Activated gamma-delta T cell treated with anti-CD3 and anti-CD28 coated beads, Interleukin-2, amount 50 U/mL, for 16 hours (primary cell): Measurements from ENCODE around the gene ATG7.

ENCODE experiments used
- DNase-seq: peaks from one replicate; pipeline ENCODE4 v3.0.0-alpha.2; 2020; ENCODE audit warnings: low read depth

ATG7 gene

GRCh38 chr3:11555881-11556633 lies 283.9 kb downstream of the ATG7 start:
- no peak for DNase-seq

GRCh38 chr3:11556851-11557644 lies 284.9 kb downstream of the ATG7 start:
- DNase-seq: no peak

DNA sequence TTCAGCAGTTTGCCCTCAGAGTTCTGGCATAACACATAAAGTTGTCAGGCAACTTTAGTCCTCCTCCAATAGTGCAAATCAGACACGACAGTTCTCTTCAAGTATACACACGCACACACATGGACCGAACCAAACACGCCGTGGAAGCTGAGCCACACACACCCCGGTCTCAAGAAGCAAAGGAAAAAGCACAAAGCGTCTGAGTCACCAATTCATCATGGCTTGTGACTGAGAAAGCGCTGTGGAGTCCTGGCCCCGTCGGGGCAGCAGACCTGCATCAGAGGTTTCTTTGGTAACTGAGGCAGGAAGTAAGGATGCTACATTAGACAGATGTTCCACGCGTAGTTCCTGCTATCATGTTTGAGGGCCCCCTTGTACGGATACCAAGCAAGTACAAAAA lies 285.8 kb downstream of the ATG7 start:
- DNase-seq: no peak

- no peak for DNase-seq
Observed at GRCh38 chr3:11558411-11558903, 286.3 kb downstream of the ATG7 start.

DNA sequence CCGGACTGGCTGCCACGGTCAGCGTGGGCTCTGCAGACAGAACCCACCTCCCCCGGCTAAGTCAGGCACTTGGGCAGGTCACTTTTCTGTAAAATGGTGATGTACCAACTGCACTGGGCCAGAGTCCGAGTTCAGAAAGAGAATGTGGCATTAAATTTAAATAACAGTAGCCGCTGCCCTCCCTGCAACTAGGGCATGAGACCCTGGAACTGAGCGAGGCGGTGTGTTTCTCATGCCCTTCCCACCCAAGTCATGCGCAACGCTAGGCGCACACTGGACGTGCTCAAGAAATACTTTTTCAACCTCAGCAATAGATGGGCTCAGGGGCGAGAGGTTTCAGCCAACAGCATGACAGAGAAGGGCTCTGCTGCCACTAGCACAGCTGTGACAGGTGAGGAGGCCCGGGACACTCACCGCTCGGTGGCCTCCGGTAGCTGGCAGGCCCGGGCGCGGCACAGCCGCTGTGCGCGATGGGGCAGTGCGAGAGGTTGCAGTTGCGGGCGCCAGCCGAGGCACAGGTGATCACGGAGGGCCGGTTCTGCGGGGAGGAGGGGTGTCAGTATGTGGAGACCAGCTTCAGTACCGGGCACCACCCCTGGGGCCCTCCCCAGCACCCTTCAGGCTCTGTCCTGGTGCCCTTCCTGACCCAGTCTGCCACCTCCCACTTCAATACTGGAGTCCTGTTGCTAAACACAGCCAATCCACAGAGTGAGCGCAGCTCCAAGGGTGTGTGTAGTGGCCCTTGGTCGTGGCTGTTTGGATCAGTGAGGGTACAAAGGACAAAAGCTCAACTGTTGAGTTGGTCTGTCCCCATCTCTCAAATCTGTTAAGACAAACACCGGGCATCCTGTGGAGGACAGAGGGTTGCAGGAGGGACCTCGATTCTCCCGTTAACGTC lies 287.0 kb downstream of the ATG7 start:
- no peak for DNase-seq

- DNase-seq: no peak
Observed at GRCh38 chr3:11559816-11560633, 287.8 kb downstream of the ATG7 start.

DNA sequence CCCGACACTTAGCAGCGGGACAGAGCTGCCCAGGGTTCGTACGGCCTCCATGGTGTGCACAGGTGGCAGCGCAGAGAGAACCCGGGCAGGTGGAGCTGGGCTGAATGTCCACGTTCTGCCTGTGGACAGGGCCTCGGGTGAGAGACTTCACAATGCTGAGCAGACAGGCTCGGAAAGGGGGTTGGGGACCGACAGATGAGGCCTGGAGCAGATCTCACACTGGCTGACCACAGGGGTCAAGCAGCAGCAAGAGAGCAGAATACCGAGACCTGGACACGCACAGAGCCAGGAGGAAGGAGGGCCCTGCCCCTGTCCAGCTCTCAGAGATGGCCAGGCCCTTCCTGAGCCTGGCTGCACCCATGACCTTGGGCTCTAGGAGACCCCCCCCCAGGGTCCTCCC lies 288.5 kb downstream of the ATG7 start:
- DNase-seq: no peak

DNA sequence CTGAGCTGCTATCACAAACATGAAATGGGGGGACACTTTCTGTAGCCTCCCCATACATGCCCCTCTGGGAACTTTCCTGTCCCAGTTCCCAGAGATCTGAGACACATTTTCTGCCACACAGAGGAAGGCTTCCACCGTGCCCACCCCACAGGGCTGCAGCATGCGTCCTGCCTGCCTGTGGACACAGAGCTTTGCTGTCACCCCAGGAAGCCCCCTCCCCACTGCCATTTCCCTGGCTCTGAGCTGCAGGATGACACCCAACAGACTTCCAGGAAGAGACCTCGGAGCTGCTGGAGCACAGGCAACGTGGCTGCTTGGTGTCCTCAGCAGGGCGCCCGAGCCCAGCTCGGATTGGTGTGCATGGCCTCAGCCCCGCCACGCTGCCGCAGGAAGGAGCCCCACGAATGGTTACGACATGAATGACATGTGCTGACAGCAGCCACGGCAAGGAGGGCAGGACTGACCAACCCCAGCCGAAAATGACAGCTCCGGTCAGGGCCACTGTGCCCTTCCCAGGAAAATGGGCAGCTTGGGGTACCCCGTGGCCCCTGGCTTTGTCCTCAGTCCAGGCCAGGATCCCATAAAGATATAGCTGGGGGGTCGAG lies 290.2 kb downstream of the ATG7 start:
- DNase-seq: no peak

GRCh38 chr3:11563159-11563864 lies 291.1 kb downstream of the ATG7 start:
- no peak for DNase-seq

DNA sequence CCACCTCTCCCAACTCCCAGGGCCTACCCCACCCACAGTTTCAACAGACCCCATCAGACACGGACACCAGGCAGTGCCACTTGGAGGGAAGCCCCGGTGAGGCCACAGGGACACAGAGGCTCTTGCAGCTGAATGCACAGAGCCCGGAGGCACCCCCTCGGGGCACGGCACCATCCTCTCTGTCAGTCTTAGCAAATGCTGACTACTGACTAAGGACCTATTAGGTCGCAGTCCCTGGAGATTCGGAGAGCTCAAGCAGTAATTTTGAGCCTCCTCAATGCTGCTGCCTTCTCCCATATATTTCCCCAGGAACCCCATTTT lies 291.6 kb downstream of the ATG7 start:
- no peak for DNase-seq

DNA sequence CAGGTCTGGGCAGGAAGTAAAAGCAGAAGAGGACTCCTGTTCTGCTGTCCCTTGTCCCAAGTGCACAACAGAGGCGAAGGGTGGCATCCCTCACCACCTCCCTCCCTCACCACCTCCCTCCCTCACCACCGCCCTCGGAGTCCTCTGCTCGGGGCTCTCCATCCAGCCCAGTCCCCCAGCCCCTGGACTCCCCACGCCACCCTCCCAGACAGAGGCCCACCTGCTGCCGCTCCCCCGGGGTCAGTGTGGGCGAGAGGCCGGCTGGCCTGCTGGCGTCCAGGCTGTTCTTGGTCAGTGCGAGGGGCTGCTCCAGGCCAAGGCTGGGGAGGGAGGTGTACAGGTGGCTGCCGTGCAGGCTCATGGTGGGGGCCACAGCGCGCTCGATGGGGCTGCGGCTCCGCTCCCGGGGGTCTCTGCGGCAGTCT lies 292.4 kb downstream of the ATG7 start:
- DNase-seq: no peak

GRCh38 chr3:11565072-11565471 lies 292.9 kb downstream of the ATG7 start:
- DNase-seq: no peak

DNA sequence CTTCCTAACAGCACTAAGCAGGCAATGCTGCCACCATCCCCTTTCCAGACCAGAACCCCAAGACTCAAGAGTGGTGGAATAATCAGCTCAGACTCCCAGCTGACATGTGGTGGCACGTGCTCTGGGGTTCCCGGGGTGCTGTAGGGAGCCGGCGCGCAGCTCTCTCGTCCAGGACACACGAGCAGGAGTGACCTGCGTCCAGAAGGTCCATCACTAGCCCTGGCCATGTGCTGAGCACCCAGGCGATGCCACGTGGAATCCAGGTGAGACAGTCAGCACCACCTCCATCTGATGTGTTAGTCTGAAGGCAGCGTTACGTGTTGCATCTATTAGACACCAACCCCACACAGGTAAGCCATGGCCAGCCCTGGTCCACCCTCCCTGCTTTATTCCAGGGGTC lies 293.3 kb downstream of the ATG7 start:
- DNase-seq: no peak

DNA sequence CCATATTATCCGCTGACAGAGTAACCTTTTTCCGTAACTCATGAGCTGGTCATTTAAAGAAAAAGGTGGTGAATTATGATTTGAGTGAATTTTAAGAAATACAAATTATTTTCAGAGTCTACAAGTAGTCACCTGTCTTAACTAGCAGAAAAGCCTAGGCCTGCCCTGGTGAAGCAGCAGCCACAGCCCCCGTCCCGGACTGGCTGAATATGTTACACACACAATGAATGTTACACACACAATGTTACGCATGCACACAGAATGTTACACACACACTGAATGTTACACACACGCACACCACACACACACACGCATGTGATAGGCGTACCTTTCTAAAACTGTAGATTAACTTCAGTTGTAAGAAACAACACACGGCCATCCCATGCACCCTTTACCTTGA lies 293.7 kb downstream of the ATG7 start:
- DNase-seq: no peak

DNA sequence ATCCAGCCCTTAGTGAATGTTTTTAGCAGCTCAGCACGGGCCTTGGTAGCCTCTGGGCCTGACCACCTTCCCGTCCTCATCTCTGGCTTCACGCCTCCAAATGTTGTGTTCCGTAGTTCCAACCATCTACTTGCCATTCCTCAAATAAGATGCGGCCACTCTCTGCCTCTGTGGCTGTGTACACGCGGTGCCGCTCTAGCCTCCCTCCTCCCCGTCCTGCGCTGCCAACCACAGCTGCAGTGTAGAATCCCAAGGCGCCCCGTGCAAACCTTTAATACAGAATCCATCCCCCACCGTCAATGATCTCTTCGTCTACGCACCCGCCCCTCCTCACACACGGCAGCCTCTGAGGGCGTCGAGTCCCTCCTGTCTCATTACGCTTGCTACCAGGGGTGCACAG lies 294.3 kb downstream of the ATG7 start:
- no peak for DNase-seq

- DNase-seq: no peak
Observed at GRCh38 chr3:11566916-11567315, 294.7 kb downstream of the ATG7 start.

DNA sequence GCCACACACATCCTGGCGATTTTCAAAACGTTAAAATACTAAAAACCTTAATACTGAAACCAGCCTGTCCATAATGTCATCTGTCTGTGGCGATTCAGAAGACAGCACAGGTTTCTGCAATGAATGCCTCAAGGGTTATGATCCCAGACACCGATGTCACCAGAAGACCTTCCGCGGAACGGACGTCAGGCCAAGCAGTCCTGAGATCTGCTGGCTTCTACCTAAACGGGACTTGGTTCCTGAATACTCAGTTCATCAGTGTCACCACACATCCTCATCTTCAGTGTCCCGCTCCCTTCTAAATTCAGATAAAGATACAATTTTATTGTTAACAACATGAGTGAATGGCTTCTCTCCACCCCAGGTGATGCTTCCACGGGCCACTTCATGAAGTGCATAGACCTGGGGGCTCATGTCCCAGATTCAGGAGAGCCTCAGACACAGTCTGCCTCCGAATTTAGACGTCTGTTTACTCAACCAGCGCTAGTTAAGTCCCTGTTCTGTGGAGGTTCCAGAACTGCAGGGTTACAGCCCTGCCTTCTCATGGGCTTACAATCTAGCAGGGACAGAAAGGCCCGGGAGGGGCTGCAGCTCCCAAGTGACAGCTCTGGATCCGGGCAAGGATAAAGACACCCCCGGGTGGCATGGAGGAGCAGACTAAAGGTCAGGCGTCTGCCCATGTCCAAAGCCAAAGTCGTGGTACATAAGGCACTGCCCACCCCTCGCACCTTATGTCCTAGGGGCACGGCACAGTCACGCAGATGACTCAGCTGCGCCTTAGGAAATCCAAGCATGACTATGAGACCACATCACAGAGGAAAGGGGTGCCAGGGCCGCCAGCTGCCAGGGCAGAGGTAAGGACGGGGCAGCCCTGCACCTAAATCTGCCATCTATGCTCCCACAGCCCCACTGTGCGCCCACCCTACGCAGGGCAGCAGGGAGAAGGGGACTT lies 295.6 kb downstream of the ATG7 start:
- DNase-seq: no peak

- DNase-seq: no peak
Observed at GRCh38 chr3:11568503-11569155, 296.4 kb downstream of the ATG7 start.
